HEK293T (cell line): ENCODE measurements around the gene UHRF1.

Experiments used
- BHLHE40 ChIP-seq: fragments of 450-650 bp; IDR thresholded peaks from 2 replicates; pipeline ENCODE4 v1.6.1; 2016; ENCODE audit warnings: mild to moderate bottlenecking, moderate library complexity, borderline replicate concordance
- CTBP1 ChIP-seq: fragments of 450-650 bp; IDR thresholded peaks from 2 replicates; pipeline ENCODE4 v1.6.1; 2016; ENCODE audit warnings: borderline replicate concordance
- ELF4 ChIP-seq: fragments of 450-650 bp; IDR thresholded peaks from 2 replicates; pipeline ENCODE4 v1.6.1; 2017; ENCODE audit warnings: antibody characterized with exemption
- FOXA1 ChIP-seq: fragments of 450-650 bp; IDR thresholded peaks from 2 replicates; pipeline ENCODE4 v1.6.1; 2016; ENCODE audit warnings: mild to moderate bottlenecking
- FOXM1 ChIP-seq: fragments of 450-650 bp; IDR thresholded peaks from 2 replicates; pipeline ENCODE4 v1.6.1; 2017; ENCODE audit warnings: mild to moderate bottlenecking, borderline replicate concordance
- HDGF ChIP-seq: fragments of 450-650 bp; IDR thresholded peaks from 2 replicates; pipeline ENCODE4 v1.6.1; 2017; ENCODE audit warnings: antibody characterized with exemption, borderline replicate concordance
- LEF1 ChIP-seq: fragments of 450-650 bp; IDR thresholded peaks from 2 replicates; pipeline ENCODE4 v1.6.1; 2017; ENCODE audit warnings: mild to moderate bottlenecking, borderline replicate concordance
- NFRKB ChIP-seq: fragments of 450-650 bp; IDR thresholded peaks from 2 replicates; pipeline ENCODE4 v1.6.1; 2016; ENCODE audit warnings: mild to moderate bottlenecking, moderate library complexity
- SP1 ChIP-seq: fragments of 450-650 bp; IDR thresholded peaks from 2 replicates; pipeline ENCODE4 v1.6.1; 2017
- SUZ12 ChIP-seq: fragments of 450-650 bp; IDR thresholded peaks from 2 replicates; pipeline ENCODE4 v1.6.1; 2016; ENCODE audit warnings: mild to moderate bottlenecking
- ZNF384 ChIP-seq: fragments of 450-650 bp; IDR thresholded peaks from 2 replicates; pipeline ENCODE4 v1.6.1; 2016

GRCh38 chr19:4986056-4986455 lies 76.8 kb downstream of the UHRF1 start:
- TF ChIP-seq SUZ12: no peak
- no peak for TF ChIP-seq HDGF
- no peak for TF ChIP-seq BHLHE40
- TF ChIP-seq FOXA1: no peak
- TF ChIP-seq NFRKB: no peak
- no peak for TF ChIP-seq ZNF384
- TF ChIP-seq SP1: no peak
- no peak for TF ChIP-seq FOXM1
- TF ChIP-seq ELF4: no peak
- no peak for TF ChIP-seq LEF1
- no peak for TF ChIP-seq CTBP1
